Neural cell (in vitro differentiated cells): Measurements from ENCODE around the gene UBAC2. TPM values are rescaled to one million over a fixed set of nuclear protein-coding genes. Genes with fewer than 3 reads are reported as not detected.

ENCODE experiments used
- H2AFZ ChIP-seq: fragments of 200-600, 300-800 bp; sonication (generic), shearing (Covaris generic); 2 replicates; pipeline ENCODE4 v1.6.0; 2014; ENCODE audit warnings: low read depth, mild to moderate bottlenecking, antibody characterized with exemption, low read length, moderate library complexity
- H3F3A ChIP-seq: fragments of 200-600 bp; shearing (Covaris generic); 2 replicates; pipeline ENCODE4 v1.6.1; 2016; ENCODE audit warnings: mild to moderate bottlenecking, moderate library complexity, mixed read lengths, antibody characterized with exemption, low read length; ENCODE audit not compliant: insufficient read depth, poor library complexity, severe bottlenecking
- H3K27ac ChIP-seq: fragments of 200-600, 300-800 bp; sonication (generic), shearing (Covaris generic); 2 replicates; pipeline ENCODE4 v1.5.1; 2014; ENCODE audit warnings: mild to moderate bottlenecking, low read length, moderate library complexity
- H3K27me3 ChIP-seq: fragments of 300-800, 200-600 bp; sonication (generic), shearing (Covaris generic); 2 replicates; pipeline ENCODE4 v1.6.0; 2014; ENCODE audit warnings: mild to moderate bottlenecking, low read depth, low read length, moderate library complexity; ENCODE audit not compliant: insufficient read depth
- H3K36me3 ChIP-seq: fragments of 300-800, 200-600 bp; sonication (generic), shearing (Covaris generic); 2 replicates; pipeline ENCODE4 v1.5.1; 2014; ENCODE audit warnings: mild to moderate bottlenecking, antibody characterized with exemption, low read length, moderate library complexity; ENCODE audit not compliant: insufficient read depth
- H3K4me2 ChIP-seq: fragments of 300-800, 200-600 bp; sonication (generic), shearing (Covaris generic); 2 replicates; pipeline ENCODE4 v1.6.0; 2014; ENCODE audit warnings: mild to moderate bottlenecking, low read length
- H3K4me3 ChIP-seq: fragments of 300-800, 200-600 bp; sonication (generic), shearing (Covaris generic); 2 replicates; pipeline ENCODE4 v1.5.1; 2014; ENCODE audit warnings: mild to moderate bottlenecking, low read length, moderate library complexity
- H3K79me2 ChIP-seq: fragments of 200-600 bp; shearing (Covaris generic); replicated peaks from 2 replicates; pipeline ENCODE4 v1.6.0; 2014; ENCODE audit warnings: mild to moderate bottlenecking, low read length, moderate library complexity; ENCODE audit not compliant: insufficient read depth
- H3K9ac ChIP-seq: fragments of 300-800, 200-600 bp; sonication (generic), shearing (Covaris generic); 2 replicates; pipeline ENCODE4 v1.6.1; 2016; ENCODE audit warnings: mild to moderate bottlenecking, low read length, mixed read lengths
- H3K9me2 ChIP-seq: fragments of 200-600 bp; shearing (Covaris generic); 2 replicates; pipeline ENCODE4 v1.6.1; 2016; ENCODE audit warnings: mild to moderate bottlenecking, low read length, mixed read lengths; ENCODE audit not compliant: insufficient read depth
- H3K9me3 ChIP-seq: fragments of 200-600, 300-800 bp; sonication (generic), shearing (Covaris generic); 2 replicates; pipeline ENCODE4 v1.6.1; 2016; ENCODE audit warnings: mild to moderate bottlenecking, mixed run types, low read length, moderate library complexity, mixed read lengths
- H4K20me1 ChIP-seq: fragments of 200-600 bp; shearing (Covaris generic); 2 replicates; pipeline ENCODE4 v1.6.1; 2016; ENCODE audit warnings: mild to moderate bottlenecking, mixed run types; ENCODE audit not compliant: insufficient read depth
- EP300 ChIP-seq: fragments of 450-650 bp; conservative IDR thresholded peaks from 2 replicates; pipeline ENCODE4 v1.6.1; 2014; ENCODE audit warnings: antibody characterized with exemption, mild to moderate bottlenecking, moderate library complexity; ENCODE audit not compliant: poor library complexity, severe bottlenecking
- EZH2 ChIP-seq: fragments of 200-600, 300-800 bp; shearing (Covaris generic), sonication (generic); IDR thresholded peaks from 2 replicates; pipeline ENCODE4 v1.6.1; 2014; ENCODE audit warnings: antibody characterized with exemption, low read length, borderline replicate concordance, mild to moderate bottlenecking; ENCODE audit not compliant: insufficient read depth, poor library complexity, severe bottlenecking
- MXI1 ChIP-seq: fragments of 450-650 bp; conservative IDR thresholded peaks from 2 replicates; pipeline ENCODE4 v1.6.1; 2014; ENCODE audit warnings: antibody characterized with exemption, mild to moderate bottlenecking; ENCODE audit not compliant: poor library complexity, severe bottlenecking
- POLR2AphosphoS5 ChIP-seq: IDR thresholded peaks from 2 replicates; pipeline ENCODE4 v1.6.1; 2012
- RAD21 ChIP-seq: fragments of 450-650 bp; conservative IDR thresholded peaks from 2 replicates; pipeline ENCODE4 v1.6.1; 2014; ENCODE audit warnings: antibody characterized with exemption, mild to moderate bottlenecking, moderate library complexity
- SMC3 ChIP-seq: fragments of 450-650 bp; conservative IDR thresholded peaks from 2 replicates; pipeline ENCODE4 v1.6.1; 2014; ENCODE audit warnings: antibody characterized with exemption, mild to moderate bottlenecking, moderate library complexity; ENCODE audit not compliant: poor library complexity
- TAF1 ChIP-seq: IDR thresholded peaks from 2 replicates; pipeline ENCODE4 v1.6.1; 2012; ENCODE audit warnings: low read depth
- polyA plus RNA-seq: library from polyadenylated mRNA; depleted of rRNA; stranded (reverse); fragments of >200 nt; gene quantifications from 2 replicates; pipeline ENCODE4 v1.2.3, GENCODE V29; 2014
- TF ChIP-seq, protein P1 (sequence below): fragments of 450-650 bp; IDR thresholded peaks from 2 replicates; pipeline ENCODE4 v1.5.1; 2014; ENCODE audit warnings: antibody characterized with exemption, mild to moderate bottlenecking, moderate library complexity; ENCODE audit not compliant: poor library complexity, severe bottlenecking
- TF ChIP-seq, protein P2 (sequence below): IDR thresholded peaks from 2 replicates; pipeline ENCODE4 v1.6.1; 2012; ENCODE audit warnings: borderline replicate concordance

The UBAC2 gene
- polyA plus RNA-seq, 1 donor from 2014 or later: 56.9 TPM

- Histone ChIP-seq H3K36me3 (no peaks in the 10 kb centered on the region), H3F3A (no peaks in the 10 kb centered on the region), H2AFZ (no peak overlapping the region), H3K4me2 (no peak overlapping the region), H3K27me3 (no peaks in the 10 kb centered on the region), H3K79me2 (no peaks in the 10 kb centered on the region), H4K20me1 (no peaks in the 10 kb centered on the region), H3K9ac (no peak overlapping the region), H3K9me3 (no peaks in the 10 kb centered on the region), H3K4me3 (no peak overlapping the region), H3K27ac (no peak overlapping the region), H3K9me2 (no peaks in the 10 kb centered on the region)
- no peak for TF ChIP-seq TAF1
- TF ChIP-seq SMC3: no peak
- TF ChIP-seq, protein P1, sequence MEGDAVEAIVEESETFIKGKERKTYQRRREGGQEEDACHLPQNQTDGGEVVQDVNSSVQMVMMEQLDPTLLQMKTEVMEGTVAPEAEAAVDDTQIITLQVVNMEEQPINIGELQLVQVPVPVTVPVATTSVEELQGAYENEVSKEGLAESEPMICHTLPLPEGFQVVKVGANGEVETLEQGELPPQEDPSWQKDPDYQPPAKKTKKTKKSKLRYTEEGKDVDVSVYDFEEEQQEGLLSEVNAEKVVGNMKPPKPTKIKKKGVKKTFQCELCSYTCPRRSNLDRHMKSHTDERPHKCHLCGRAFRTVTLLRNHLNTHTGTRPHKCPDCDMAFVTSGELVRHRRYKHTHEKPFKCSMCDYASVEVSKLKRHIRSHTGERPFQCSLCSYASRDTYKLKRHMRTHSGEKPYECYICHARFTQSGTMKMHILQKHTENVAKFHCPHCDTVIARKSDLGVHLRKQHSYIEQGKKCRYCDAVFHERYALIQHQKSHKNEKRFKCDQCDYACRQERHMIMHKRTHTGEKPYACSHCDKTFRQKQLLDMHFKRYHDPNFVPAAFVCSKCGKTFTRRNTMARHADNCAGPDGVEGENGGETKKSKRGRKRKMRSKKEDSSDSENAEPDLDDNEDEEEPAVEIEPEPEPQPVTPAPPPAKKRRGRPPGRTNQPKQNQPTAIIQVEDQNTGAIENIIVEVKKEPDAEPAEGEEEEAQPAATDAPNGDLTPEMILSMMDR: no peak
- TF ChIP-seq MXI1: no peak
- no peak for TF ChIP-seq POLR2AphosphoS5
- TF ChIP-seq EP300: no peak
- TF ChIP-seq RAD21: no peak
- TF ChIP-seq, protein P2, sequence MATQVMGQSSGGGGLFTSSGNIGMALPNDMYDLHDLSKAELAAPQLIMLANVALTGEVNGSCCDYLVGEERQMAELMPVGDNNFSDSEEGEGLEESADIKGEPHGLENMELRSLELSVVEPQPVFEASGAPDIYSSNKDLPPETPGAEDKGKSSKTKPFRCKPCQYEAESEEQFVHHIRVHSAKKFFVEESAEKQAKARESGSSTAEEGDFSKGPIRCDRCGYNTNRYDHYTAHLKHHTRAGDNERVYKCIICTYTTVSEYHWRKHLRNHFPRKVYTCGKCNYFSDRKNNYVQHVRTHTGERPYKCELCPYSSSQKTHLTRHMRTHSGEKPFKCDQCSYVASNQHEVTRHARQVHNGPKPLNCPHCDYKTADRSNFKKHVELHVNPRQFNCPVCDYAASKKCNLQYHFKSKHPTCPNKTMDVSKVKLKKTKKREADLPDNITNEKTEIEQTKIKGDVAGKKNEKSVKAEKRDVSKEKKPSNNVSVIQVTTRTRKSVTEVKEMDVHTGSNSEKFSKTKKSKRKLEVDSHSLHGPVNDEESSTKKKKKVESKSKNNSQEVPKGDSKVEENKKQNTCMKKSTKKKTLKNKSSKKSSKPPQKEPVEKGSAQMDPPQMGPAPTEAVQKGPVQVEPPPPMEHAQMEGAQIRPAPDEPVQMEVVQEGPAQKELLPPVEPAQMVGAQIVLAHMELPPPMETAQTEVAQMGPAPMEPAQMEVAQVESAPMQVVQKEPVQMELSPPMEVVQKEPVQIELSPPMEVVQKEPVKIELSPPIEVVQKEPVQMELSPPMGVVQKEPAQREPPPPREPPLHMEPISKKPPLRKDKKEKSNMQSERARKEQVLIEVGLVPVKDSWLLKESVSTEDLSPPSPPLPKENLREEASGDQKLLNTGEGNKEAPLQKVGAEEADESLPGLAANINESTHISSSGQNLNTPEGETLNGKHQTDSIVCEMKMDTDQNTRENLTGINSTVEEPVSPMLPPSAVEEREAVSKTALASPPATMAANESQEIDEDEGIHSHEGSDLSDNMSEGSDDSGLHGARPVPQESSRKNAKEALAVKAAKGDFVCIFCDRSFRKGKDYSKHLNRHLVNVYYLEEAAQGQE: no peak
- no peak for TF ChIP-seq EZH2
These were observed 175.5 kb downstream of the UBAC2 start for GRCh38 chr13:99376132-99376531.

GRCh38 chr13:99376924-99377323 is 176.3 kb downstream of the UBAC2 start:
- Histone ChIP-seq H3K4me3 (no peak overlapping the region), H3K36me3 (no peaks in the 10 kb centered on the region), H3K4me2 (no peak overlapping the region), H3K9me3 (no peaks in the 10 kb centered on the region), H3K9ac (no peak overlapping the region), H3F3A (no peaks in the 10 kb centered on the region), H3K79me2 (no peaks in the 10 kb centered on the region), H3K27ac (no peak overlapping the region), H4K20me1 (no peaks in the 10 kb centered on the region), H2AFZ (no peak overlapping the region), H3K27me3 (no peaks in the 10 kb centered on the region), H3K9me2 (no peaks in the 10 kb centered on the region)
- TF ChIP-seq POLR2AphosphoS5: no peak
- TF ChIP-seq, protein P1: no peak
- no peak for TF ChIP-seq MXI1
- no peak for TF ChIP-seq RAD21
- no peak for TF ChIP-seq SMC3
- no peak for TF ChIP-seq EZH2
- TF ChIP-seq TAF1: no peak
- no peak for TF ChIP-seq EP300
- TF ChIP-seq, protein P2: no peak
